ENCODE measurements around the gene FAM32A. TPM values are rescaled to one million over a fixed set of nuclear protein-coding genes. Genes with fewer than 3 reads are reported as not detected.

FAM32A gene
- total RNA-seq, 1 experiment from 2014 or later = 42.2 TPM

- no peaks in the 10 kb centered on the region for H3K27me3 Mint-ChIP-seq (ENCODE audit: unreplicated experiment)
- H3K27ac Mint-ChIP-seq (ENCODE audit: unreplicated experiment) = no peak overlapping the region
- intact Hi-C loops (cut with micrococcal nuclease; ENCODE audit: unreplicated experiment) = no loop called here
Measured at GRCh38 chr19:16206637-16207036, 21.4 kb downstream of the FAM32A start.

GRCh38 chr19:16207063-16207462 lies 21.9 kb downstream of the FAM32A start:
- no peak for TF ChIP-seq CTCF (IDR thresholded peaks at IDR 0.05; ENCODE audit: unreplicated experiment)
- H3K9me3 Mint-ChIP-seq (ENCODE audit: low read depth, unreplicated experiment) = no peaks in the 10 kb centered on the region
- no peak for DNase-seq
- BruUV-seq (replicated peaks) = no TSS peak
- intact Hi-C loops (cut with micrococcal nuclease; ENCODE audit: unreplicated experiment) = no loop called here
- H3K27me3 Mint-ChIP-seq (ENCODE audit: unreplicated experiment) = no peaks in the 10 kb centered on the region
- H3K27ac Mint-ChIP-seq (ENCODE audit: unreplicated experiment) = no peak overlapping the region
- peaks cover 54% of the 10 kb centered on the region for H3K36me3 Mint-ChIP-seq (ENCODE audit: insufficient read depth, unreplicated experiment)
- H3K4me1 Mint-ChIP-seq (ENCODE audit: low read depth, unreplicated experiment) = no peaks in the 10 kb centered on the region
- CTCF ChIA-PET = interaction anchor here (1.4 kb wide), 1 partner anchor 9 kb away, joined by 3 read pairs; the partner anchor contains the start of gene AP1M1
- no peak overlapping the region for H3K4me3 Mint-ChIP-seq (ENCODE audit: low read depth, unreplicated experiment)

More at GRCh38 chr19:16206637-16207036, 21.4 kb downstream of the FAM32A start:
- CTCF ChIA-PET = no interaction called here
- H3K4me3 Mint-ChIP-seq (ENCODE audit: low read depth, unreplicated experiment) = no peak overlapping the region
- no TSS peak for BruUV-seq (replicated peaks)
- H3K36me3 Mint-ChIP-seq (ENCODE audit: insufficient read depth, unreplicated experiment) = peaks cover 51% of the 10 kb centered on the region
- no peak for DNase-seq
- H3K9me3 Mint-ChIP-seq (ENCODE audit: low read depth, unreplicated experiment) = no peaks in the 10 kb centered on the region
- no peak for TF ChIP-seq CTCF (IDR thresholded peaks at IDR 0.05; ENCODE audit: unreplicated experiment)
- H3K4me1 Mint-ChIP-seq (ENCODE audit: low read depth, unreplicated experiment) = no peaks in the 10 kb centered on the region

GRCh38 chr19:16207490-16208025 lies 22.3 kb downstream of the FAM32A start:
- peaks cover 59% of the 10 kb centered on the region for H3K36me3 Mint-ChIP-seq (ENCODE audit: insufficient read depth, unreplicated experiment)

GRCh38 chr19:16208064-16208759 lies 23.0 kb downstream of the FAM32A start:
- Mint-ChIP-seq H3K27ac (ENCODE audit: unreplicated experiment) (no peak overlapping the region), H3K36me3 (ENCODE audit: insufficient read depth, unreplicated experiment) (peaks cover 59% of the 10 kb centered on the region), H3K4me3 (ENCODE audit: low read depth, unreplicated experiment) (no peak overlapping the region), H3K9me3 (ENCODE audit: low read depth, unreplicated experiment) (no peaks in the 10 kb centered on the region), H3K27me3 (ENCODE audit: unreplicated experiment) (no peaks in the 10 kb centered on the region), H3K4me1 (ENCODE audit: low read depth, unreplicated experiment) (no peaks in the 10 kb centered on the region)
- intact Hi-C loops (cut with micrococcal nuclease; ENCODE audit: unreplicated experiment) = no loop called here
- TF ChIP-seq CTCF (IDR thresholded peaks at IDR 0.05; ENCODE audit: unreplicated experiment) = no peak
- no peak for DNase-seq
- CTCF ChIA-PET = interaction anchor here (1.4 kb wide), 1 partner anchor 11 kb away, joined by 3 read pairs; the partner anchor contains the start of gene AP1M1
- no TSS peak for BruUV-seq (replicated peaks)

More at GRCh38 chr19:16207490-16208025, 22.3 kb downstream of the FAM32A start:
- Mint-ChIP-seq H3K27me3 (ENCODE audit: unreplicated experiment) (no peaks in the 10 kb centered on the region), H3K4me3 (ENCODE audit: low read depth, unreplicated experiment) (no peak overlapping the region), H3K4me1 (ENCODE audit: low read depth, unreplicated experiment) (no peaks in the 10 kb centered on the region), H3K9me3 (ENCODE audit: low read depth, unreplicated experiment) (no peaks in the 10 kb centered on the region), H3K27ac (ENCODE audit: unreplicated experiment) (no peak overlapping the region)
- BruUV-seq (replicated peaks) = no TSS peak
- TF ChIP-seq CTCF (IDR thresholded peaks at IDR 0.05; ENCODE audit: unreplicated experiment) = no peak
- CTCF ChIA-PET = interaction anchor here (1.4 kb wide), 1 partner anchor 10 kb away, joined by 3 read pairs; the partner anchor contains the start of gene AP1M1
- intact Hi-C loops (cut with micrococcal nuclease; ENCODE audit: unreplicated experiment) = no loop called here
- no peak for DNase-seq
